22Rv1 (cell line): ENCODE measurements around the gene DNAJC28.

Experiments
- ZFX ChIP-seq: fragments of 450-650 bp; IDR thresholded peaks from 2 replicates; pipeline ENCODE4 v1.6.1; 2017; ENCODE audit warnings: antibody characterized with exemption, borderline replicate concordance
- TF ChIP-seq, protein P1 (sequence below): fragments of 450-650 bp; IDR thresholded peaks from 2 replicates; pipeline ENCODE4 v1.5.1; 2017; ENCODE audit warnings: mild to moderate bottlenecking

DNA sequence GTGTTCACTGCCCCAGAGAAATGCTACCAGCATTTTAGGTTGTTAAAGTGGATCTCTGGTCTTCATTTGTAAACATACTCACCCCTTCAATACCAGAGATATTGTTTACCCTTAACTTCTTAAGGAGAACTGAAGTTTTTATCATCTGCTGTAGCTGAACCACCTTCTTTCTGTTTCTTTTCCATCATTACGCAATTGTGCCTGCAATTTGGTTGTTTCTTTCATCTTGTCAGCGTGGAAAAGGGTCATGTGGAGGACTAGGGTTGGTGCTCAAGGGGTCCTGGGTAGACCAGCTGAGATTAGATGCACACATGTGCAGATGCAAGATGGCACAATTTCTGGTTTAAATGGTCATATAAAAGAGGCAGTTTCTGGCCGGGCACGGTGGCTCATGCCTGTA, 27.4 kb upstream of the DNAJC28 start:
- TF ChIP-seq, protein P1, sequence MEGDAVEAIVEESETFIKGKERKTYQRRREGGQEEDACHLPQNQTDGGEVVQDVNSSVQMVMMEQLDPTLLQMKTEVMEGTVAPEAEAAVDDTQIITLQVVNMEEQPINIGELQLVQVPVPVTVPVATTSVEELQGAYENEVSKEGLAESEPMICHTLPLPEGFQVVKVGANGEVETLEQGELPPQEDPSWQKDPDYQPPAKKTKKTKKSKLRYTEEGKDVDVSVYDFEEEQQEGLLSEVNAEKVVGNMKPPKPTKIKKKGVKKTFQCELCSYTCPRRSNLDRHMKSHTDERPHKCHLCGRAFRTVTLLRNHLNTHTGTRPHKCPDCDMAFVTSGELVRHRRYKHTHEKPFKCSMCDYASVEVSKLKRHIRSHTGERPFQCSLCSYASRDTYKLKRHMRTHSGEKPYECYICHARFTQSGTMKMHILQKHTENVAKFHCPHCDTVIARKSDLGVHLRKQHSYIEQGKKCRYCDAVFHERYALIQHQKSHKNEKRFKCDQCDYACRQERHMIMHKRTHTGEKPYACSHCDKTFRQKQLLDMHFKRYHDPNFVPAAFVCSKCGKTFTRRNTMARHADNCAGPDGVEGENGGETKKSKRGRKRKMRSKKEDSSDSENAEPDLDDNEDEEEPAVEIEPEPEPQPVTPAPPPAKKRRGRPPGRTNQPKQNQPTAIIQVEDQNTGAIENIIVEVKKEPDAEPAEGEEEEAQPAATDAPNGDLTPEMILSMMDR = no peak
- no peak for TF ChIP-seq ZFX
